ENCODE measurements around the gene CD6.

CD6 gene

DNA sequence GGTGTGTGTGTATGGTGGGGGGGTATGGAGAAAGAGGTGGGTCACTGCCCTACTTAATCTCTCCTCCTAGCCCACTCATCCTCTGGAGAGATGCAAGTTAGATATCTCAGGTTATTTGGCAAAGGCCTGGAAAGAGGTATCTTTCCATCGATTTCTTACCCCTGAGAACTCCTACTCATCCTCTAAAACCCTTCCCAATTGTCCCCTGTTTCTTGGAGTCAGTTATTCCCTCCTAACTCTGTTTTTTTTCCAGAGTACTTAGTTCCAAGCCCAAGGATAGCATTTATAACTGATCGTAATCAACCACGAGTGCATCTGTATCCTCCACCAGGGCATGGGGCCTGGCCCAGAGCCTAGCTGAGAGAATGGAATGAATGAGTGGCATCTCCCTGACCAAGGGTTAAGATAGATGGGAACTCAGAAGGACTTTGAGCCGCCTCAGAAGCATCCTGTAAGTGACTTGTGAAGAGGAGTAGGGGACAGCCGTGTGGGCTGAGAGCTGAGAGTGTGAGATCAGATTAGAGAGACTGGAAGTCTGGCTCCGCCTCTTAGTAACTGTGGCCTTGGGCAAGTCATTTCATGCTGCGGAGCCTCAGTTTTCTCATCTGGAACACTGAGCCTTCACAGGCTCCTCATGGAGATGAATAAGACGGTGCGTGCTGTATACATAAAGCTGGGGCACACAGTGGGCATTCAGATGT lies 16.2 kb downstream of the CD6 start:
- peak; percentile 41 for DNase-seq

DNA sequence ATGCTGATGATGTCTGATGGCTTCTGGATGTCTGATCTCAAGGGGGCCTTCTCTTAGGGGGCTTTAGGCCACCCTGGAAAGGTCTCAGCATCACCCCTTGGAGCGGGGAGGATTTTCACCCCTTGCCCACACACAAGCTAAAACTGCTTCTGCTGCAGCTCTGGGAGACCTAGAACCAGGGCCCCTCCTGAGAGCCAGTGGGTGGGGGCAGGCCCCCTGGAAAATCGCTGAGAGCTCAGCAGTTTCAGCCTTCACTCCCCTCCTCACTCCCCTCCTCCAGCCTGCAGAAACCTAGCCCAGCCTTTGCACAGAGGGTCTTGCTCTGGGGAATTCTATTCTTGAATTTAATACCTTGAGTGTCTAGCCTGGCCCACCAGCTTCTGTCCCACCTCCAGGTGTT lies 17.2 kb downstream of the CD6 start:
- no peak for DNase-seq

- DNase-seq: no peak
Measured at GRCh38 chr11:60989093-60989650, 17.7 kb downstream of the CD6 start.

DNA sequence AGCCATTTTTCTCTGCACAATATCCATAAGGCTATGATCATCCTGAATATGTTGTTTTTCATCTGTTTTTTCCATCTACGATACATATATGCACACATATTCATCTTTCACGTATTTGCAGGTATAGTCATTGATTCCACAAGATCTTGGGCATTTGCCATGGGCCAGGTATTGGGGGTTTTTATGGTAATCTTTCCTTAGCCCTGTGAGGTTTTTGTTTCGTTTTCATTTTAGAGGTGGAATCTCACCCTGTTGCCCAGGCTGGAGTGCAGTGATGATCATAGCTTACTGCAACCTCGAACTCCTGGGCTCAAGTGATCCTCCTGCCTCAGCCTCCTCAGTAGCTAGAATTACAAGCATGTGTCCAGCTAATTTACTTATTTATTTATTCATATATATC lies 20.0 kb downstream of the CD6 start:
- DNase-seq: no peak

GRCh38 chr11:60992842-60993409 lies 21.4 kb downstream of the CD6 start:
- no peak for DNase-seq

- no peak for DNase-seq
Measured at GRCh38 chr11:60993615-60994014, 22.1 kb downstream of the CD6 start.

DNA sequence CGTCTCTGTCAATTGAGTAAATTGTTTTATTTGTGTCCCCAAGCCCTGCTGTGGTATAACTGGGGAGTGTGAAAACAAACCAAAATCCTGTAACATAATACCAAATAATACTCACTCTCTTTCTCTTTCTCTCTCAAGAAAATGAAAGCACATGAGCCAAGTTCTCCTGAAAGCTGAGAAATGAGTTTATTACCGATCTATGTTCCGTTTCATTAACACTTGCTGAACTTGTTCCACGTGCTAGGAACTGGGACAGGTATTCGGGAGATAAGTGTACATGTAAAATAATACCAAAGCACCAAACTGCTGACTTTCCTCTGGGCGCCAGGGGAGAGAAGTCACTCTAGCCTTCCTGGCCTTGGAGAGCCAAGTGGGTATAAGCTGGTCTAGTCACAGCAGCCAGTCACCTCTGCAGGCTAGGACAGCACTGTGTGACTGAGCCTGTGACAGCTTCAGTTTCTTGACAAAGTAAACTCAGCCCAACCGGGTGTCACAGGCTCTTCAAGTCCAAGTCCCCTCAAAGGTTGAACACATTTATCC lies 23.1 kb downstream of the CD6 start:
- no peak for DNase-seq

DNA sequence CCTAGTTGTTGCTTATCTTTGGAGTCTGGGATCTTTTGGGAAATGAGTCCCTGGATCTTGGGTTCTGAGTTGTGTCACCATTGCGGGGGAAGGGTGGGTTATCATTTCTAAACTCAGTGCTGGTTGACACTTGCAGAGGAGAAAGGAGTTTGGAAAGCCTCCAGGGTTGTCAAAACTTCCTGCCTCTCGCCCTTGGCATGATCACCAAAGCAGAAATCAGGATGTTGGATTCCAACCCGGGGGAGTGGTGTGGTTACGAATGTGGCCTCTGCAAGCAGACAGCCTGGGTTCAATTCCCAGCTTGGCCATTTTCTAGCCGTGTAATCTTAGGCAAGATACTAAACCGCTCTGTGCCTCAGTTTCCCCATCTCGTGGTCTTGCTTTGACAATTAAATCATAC lies 24.3 kb downstream of the CD6 start:
- DNase-seq: no peak

GRCh38 chr11:60996381-60997138 lies 25.1 kb downstream of the CD6 start:
- DNase-seq: no peak

DNA sequence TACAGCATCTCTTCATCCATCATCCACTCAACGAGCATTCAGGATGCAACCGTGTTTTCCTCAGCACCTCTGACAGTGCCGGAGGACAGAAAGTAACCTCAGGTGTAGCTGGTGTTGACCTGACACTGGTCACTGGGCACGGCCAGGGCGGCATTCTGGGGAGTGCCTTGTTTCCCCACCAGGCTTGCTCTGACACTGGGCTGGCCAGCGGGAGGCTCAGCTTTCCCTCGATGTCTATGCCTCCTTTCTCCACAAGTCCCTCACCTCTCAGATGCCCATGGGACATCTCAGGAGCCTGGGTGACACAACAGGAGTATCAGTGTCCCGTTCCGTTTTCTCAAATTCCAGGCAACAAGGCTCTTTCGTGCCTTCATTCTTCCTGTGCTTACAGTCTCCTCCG lies 28.9 kb downstream of the CD6 start:
- DNase-seq: no peak

- DNase-seq: no peak
Measured at GRCh38 chr11:61001931-61002330, 30.5 kb downstream of the CD6 start.

GRCh38 chr11:61002598-61002997 lies 31.1 kb downstream of the CD6 start:
- DNase-seq: no peak

DNA sequence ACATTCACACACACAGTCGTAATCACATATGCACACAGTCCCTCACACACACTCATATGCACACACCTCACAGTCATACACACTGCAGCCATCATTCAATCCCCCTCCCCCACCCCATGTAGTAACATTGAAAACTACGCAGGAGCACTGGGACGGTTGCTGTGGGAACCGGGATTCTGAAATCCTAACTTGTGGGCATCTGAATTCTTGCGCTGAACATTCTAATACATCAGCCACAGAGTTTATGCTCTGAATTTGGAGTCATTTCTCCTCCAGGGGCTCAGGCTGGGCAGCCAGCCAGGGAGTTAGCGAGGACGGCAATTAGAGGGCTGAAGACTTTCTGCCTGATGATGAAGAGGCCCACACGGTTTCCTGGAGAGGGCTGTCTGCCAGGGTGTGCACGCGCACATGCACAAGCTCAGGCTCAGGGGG lies 32.7 kb downstream of the CD6 start:
- DNase-seq: no peak

DNA sequence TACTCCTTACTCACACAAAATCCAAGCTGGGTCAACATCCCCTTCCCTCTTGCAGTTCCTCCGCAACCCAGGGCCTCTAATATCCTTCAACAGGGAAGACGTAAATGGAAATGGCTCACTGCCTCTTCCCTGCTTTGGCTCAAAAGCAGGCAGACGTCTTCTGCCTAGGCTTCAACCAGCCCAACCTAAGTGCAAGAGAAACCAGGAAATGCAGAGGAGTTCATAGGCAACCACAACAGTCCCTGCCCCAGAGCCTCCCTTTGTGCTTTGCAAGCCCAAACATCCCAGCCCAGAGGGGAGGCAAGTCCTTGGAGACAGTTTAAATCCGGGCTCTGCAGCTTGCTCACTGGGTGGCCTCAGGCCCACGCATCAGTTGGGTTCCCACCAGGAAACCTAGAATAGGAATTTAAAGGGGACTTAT lies 33.3 kb downstream of the CD6 start:
- DNase-seq: no peak

DNA sequence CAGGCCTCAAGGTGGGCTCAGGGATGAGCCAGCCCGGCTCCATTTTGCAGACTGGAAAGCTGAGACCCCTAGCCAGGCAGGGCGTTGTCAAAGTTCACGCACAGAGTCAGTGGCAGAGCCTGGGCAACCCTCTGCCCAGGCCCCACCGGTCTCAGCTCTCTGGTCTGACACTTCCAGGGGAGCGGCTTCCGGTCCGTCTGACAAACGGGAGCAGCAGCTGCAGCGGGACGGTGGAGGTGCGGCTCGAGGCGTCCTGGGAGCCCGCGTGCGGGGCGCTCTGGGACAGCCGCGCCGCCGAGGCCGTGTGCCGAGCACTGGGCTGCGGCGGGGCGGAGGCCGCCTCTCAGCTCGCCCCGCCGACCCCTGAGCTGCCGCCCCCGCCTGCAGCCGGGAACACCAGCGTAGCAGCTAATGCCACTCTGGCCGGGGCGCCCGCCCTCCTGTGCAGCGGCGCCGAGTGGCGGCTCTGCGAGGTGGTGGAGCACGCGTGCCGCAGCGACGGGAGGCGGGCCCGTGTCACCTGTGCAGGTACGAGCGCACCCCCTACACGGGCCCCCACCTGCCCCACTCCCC lies 36.0 kb downstream of the CD6 start:
- DNase-seq: no peak

DNA sequence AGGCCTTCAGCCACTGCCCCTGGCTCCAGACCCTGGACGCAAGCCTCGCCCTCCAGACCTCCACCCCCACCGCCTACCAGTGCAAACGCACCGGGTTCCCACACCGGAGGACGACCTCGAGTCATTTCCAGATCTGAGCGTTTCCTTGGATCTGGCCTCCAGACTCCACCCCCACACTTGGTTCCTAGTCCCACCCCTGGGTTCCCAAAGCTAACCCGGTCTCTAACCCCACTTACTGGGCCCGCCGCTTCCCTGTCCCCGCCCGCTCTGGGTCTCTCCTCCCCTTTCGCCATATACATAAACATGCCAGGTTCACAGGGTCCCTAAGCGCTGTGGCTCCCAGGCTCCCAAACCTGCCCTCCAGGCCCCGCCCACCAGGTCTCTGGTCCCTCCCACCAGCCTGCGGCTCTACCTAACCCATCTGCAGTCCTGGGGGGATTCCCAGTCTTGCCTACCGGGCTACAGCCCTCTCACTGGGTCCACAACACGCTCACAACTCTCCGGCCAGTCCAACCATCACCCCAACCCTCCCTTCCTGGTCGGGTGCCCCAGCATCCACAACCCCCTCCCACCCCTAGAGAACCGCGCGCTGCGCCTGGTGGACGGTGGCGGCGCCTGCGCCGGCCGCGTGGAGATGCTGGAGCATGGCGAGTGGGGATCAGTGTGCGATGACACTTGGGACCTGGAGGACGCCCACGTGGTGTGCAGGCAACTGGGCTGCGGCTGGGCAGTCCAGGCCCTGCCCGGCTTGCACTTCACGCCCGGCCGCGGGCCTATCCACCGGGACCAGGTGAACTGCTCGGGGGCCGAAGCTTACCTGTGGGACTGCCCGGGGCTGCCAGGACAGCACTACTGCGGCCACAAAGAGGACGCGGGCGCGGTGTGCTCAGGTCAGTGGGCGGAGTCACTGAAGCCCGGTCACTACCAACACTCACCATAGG lies 36.7 kb downstream of the CD6 start:
- DNase-seq: no peak

- no peak for DNase-seq
Measured at GRCh38 chr11:61008971-61009370, 37.5 kb downstream of the CD6 start.

DNA sequence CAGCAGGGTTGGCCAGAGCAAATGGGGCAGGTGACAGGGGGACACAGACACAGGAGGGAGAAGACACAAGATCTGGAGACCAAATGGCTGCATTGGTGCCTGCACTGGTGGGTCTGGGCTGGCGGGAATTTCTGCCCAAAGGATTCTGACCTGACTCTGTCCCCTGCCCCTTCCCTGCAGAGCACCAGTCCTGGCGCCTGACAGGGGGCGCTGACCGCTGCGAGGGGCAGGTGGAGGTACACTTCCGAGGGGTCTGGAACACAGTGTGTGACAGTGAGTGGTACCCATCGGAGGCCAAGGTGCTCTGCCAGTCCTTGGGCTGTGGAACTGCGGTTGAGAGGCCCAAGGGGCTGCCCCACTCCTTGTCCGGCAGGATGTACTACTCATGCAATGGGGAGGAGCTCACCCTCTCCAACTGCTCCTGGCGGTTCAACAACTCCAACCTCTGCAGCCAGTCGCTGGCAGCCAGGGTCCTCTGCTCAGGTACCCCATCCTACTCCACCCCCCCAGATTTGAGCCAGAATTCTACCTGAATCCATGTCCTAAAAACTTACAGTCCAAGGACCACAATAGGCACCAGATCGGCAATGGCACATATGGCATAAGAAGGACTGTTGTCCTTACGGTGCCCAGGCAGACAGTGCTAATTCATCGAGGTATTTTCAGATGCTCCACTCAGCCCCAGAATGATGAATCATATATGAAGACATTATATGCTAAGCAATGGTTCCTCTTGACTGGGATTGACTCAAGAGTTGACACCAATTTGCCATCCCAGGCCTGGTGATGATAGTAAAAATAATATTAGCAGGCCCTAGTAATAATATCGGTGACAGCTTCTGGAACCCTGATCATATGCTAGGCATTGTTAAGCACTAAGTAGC lies 38.2 kb downstream of the CD6 start:
- no peak for DNase-seq

DNA sequence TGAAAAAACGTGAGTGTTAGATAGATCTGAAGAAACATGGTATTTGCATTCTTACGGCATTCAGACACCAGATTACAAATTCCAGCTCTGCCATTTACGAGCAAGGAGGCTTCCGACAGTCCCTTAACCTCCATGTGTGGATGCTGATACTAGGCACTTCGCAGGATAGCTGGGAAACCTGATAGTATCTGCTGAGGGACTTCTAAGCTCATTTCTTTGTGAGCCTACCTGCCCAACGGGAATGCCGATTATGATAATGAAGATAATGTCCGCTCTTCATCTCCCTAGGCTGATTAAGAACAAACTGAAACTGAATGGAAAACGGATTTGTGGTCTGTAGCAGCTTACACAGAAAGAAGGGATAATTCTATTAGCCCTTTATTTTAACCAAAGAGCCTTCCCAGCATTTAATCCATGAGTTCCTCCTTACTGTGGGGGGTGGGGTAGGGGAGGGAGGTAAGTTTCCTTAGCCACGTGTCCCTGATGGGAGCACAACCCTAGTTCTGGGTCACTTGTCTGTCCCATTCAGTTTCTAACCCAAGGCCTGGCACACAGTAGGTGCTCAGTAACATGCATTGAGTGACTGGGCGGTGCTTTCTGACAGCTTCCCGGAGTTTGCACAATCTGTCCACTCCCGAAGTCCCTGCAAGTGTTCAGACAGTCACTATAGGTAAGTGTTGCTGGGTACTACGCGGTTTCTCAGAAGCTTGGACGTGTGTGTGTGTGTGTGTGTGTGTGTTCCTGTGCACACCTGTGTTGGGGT lies 39.2 kb downstream of the CD6 start:
- DNase-seq: no peak

- DNase-seq: no peak
Measured at GRCh38 chr11:61011229-61011870, 39.9 kb downstream of the CD6 start.
